Measurements from ENCODE around the gene MLXIP. TPM values are rescaled to one million over a fixed set of nuclear protein-coding genes. Genes with fewer than 3 reads are reported as not detected.
A peak's percentile ranks its signal among the peaks of the same experiment; 100 is the strongest.

MLXIP gene
- total and polyA plus RNA-seq, 9 of the 15 experiments (the other 6 are each of a cell fraction or from before 2014, with no cell fraction given): 2.2 to 66.3 (median 18.1) TPM

GRCh38 chr12:122082621-122083356 is 4.2 kb downstream of the MLXIP start (continued):
- TF ChIP-seq ZNF449 (CRISPR knock-in tag; IDR thresholded peaks at IDR 0.05): 0 out of 2 replicates have a peak, but pooled peaks have one; percentile 21
- peak in 1 of 2 experiments; percentile 19; a peak in 1 of 4 replicates for TF ChIP-seq MNT (conservative IDR thresholded peaks at IDR 0.05)
- TF ChIP-seq ZNF57 (CRISPR knock-in tag; IDR thresholded peaks at IDR 0.05): no peak
- no peak for TF ChIP-seq NCOA1 (IDR thresholded peaks at IDR 0.05; ENCODE audit: low read depth)
- no peak for TF ChIP-seq SMARCB1 (IDR thresholded peaks at IDR 0.05; ENCODE audit: insufficient read length, low read depth)
- peak; percentile 89 for TF ChIP-seq DPF2 (IDR thresholded peaks at IDR 0.05)
- TF ChIP-seq KLF10 (CRISPR knock-in tag; IDR thresholded peaks at IDR 0.05): no peak
- TF ChIP-seq BACH1 (tag; IDR thresholded peaks at IDR 0.05): no peak
- TF ChIP-seq ATF1 (CRISPR knock-in tag; IDR thresholded peaks at IDR 0.05): no peak
- no peak for TF ChIP-seq ATF1 (tag; IDR thresholded peaks at IDR 0.05)
- no peak for TF ChIP-seq ETV5 (CRISPR knock-in tag; IDR thresholded peaks at IDR 0.05; ENCODE audit: low read depth)
- TF ChIP-seq PML (IDR thresholded peaks at IDR 0.05; ENCODE audit: low read length): peak; percentile 50; the same call in 1 of the 2 replicates
- no peak for TF ChIP-seq ELK3 (CRISPR knock-in tag; IDR thresholded peaks at IDR 0.05)
- no peak for TF ChIP-seq ZFP1 (CRISPR knock-in tag; IDR thresholded peaks at IDR 0.05)
- TF ChIP-seq HMGN3 (IDR thresholded peaks at IDR 0.05; ENCODE audit: borderline replicate concordance, extremely low read depth, insufficient read length, low read depth, low read length): no peak
- no peak for TF ChIP-seq IRF1 (CRISPR knock-in tag; IDR thresholded peaks at IDR 0.05; ENCODE audit: borderline replicate concordance)
- peak; percentile 58 for TF ChIP-seq CXXC5 (CRISPR knock-in tag; IDR thresholded peaks at IDR 0.05)
- TF ChIP-seq SIN3B (IDR thresholded peaks at IDR 0.05; ENCODE audit: low read depth): no peak
- TF ChIP-seq TAL1 (IDR thresholded peaks at IDR 0.05): peak; percentile 77
- TF ChIP-seq ESRRA (IDR thresholded peaks at IDR 0.05; ENCODE audit: borderline replicate concordance, low read depth): no peak
- TF ChIP-seq FOXP4 (CRISPR knock-in tag; IDR thresholded peaks at IDR 0.05; ENCODE audit: borderline replicate concordance): no peak

Measured in K562 (cell line).